HG02623 (cell line): ENCODE measurements around the gene NRSN2.

Source experiments
- ATAC-seq: cut with Tn5 transposase; IDR thresholded peaks from one replicate; pipeline ENCODE4 v1.9.1; 2021; ENCODE audit warnings: moderate library complexity; ENCODE audit not compliant: unreplicated experiment

The NRSN2 gene

GRCh38 chr20:396619-397431 lies 49.9 kb downstream of the NRSN2 start:
- ATAC-seq = no peak

GRCh38 chr20:397432-398237 lies 50.7 kb downstream of the NRSN2 start:
- ATAC-seq = no peak

GRCh38 chr20:399182-399707 lies 52.3 kb downstream of the NRSN2 start:
- no peak for ATAC-seq

GRCh38 chr20:400128-400453 lies 53.2 kb downstream of the NRSN2 start:
- no peak for ATAC-seq

- no peak for ATAC-seq
These were observed 53.8 kb downstream of the NRSN2 start for GRCh38 chr20:400454-401275.

GRCh38 chr20:401682-402495 lies 55.0 kb downstream of the NRSN2 start:
- ATAC-seq = no peak

- ATAC-seq = no peak
These were observed 55.6 kb downstream of the NRSN2 start for GRCh38 chr20:402496-402885.

GRCh38 chr20:402898-403581 lies 56.1 kb downstream of the NRSN2 start:
- no peak for ATAC-seq

- no peak for ATAC-seq
These were observed 56.7 kb downstream of the NRSN2 start for GRCh38 chr20:403582-403957.

- ATAC-seq = no peak
These were observed 57.2 kb downstream of the NRSN2 start for GRCh38 chr20:404088-404487.
